ENCODE data around the gene LRRC4.

DNA sequence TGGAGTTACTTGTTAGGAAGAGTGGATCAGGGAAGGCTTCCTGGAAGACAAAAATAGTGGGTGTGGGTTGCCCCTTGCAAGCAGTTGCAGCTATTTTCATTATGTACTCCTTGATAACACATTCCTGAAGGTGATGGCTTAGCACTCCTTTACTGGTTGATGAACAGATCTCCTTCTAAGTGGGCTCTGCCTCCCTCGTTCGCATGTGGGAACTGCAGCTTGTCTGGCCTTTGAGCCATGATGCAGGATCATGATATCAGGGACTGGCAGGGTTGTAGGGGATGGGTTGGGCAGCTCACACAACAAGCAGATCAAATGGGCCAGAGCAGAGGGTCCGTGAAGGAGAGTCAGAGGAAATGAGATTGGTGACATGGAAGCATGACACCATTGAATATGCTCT, 28.8 kb upstream of the LRRC4 start:
- TF ChIP-seq, protein P1, sequence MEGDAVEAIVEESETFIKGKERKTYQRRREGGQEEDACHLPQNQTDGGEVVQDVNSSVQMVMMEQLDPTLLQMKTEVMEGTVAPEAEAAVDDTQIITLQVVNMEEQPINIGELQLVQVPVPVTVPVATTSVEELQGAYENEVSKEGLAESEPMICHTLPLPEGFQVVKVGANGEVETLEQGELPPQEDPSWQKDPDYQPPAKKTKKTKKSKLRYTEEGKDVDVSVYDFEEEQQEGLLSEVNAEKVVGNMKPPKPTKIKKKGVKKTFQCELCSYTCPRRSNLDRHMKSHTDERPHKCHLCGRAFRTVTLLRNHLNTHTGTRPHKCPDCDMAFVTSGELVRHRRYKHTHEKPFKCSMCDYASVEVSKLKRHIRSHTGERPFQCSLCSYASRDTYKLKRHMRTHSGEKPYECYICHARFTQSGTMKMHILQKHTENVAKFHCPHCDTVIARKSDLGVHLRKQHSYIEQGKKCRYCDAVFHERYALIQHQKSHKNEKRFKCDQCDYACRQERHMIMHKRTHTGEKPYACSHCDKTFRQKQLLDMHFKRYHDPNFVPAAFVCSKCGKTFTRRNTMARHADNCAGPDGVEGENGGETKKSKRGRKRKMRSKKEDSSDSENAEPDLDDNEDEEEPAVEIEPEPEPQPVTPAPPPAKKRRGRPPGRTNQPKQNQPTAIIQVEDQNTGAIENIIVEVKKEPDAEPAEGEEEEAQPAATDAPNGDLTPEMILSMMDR (IDR thresholded peaks at IDR 0.05; ENCODE audit: low read length): no peak
- TF ChIP-seq EZH2 (optimal IDR thresholded peaks at IDR 0.05; ENCODE audit: low read depth, low read length): no peak
- no peak for TF ChIP-seq EZH2phosphoT487 (IDR thresholded peaks at IDR 0.05; ENCODE audit: low read length)

Data from MM.1S (cell line).